ENCODE data around the gene LILRB3. TPM values are rescaled to one million over a fixed set of nuclear protein-coding genes. Genes with fewer than 3 reads are reported as not detected.

LILRB3 gene
- total RNA-seq (2022; extraction: Qiagen RNA extraction; ENCODE audit: low read depth), result 0.07 to 0.24 TPM (median 0.14 TPM) in 4 of 5 replicates, not detected in the other

GRCh38 chr19:54222474-54223276 lies at the start of gene LILRB3:
Gene LILRB3 (minus strand): TSS chr19:54223007. CDS start chr19:54222976, 31 bp downstream.

GRCh38 chr19:54257116-54257480 lies 34.3 kb upstream of the LILRB3 start, which contains the start of gene LILRB5:
Gene LILRB5 (minus strand): TSS chr19:54257273. CDS start chr19:54257193, 80 bp downstream.

GRCh38 chr19:54242646-54243045 lies 19.8 kb upstream of the LILRB3 start, which contains the start of gene LILRA6:
Gene LILRA6 (minus strand): TSS chr19:54242790.

GRCh38 chr19:54191011-54191810 lies 31.6 kb downstream of the LILRB3 start, which contains the start of gene TSEN34:
Gene TSEN34 (plus strand): TSS chr19:54191308. CDS start chr19:54191365, 57 bp downstream.

GRCh38 chr19:54189145-54189734 lies 33.6 kb downstream of the LILRB3 start, which contains the start of gene MBOAT7:
Gene MBOAT7 (minus strand): TSS chr19:54189580. CDS start chr19:54188508, 1,072 bp downstream.

GRCh38 chr19:54172471-54173358 lies 50.1 kb downstream of the LILRB3 start, which contains the start of gene TMC4:
Gene TMC4 (minus strand): TSS chr19:54173160. CDS start chr19:54173117, 43 bp downstream.

Other genes starting within 250 kb of the LILRB3 start
- 7.7 to 12.8 TPM (median 12.1 TPM) in 5 replicates for gene CACNG6, start 231.4 kb downstream of the LILRB3 start, total RNA-seq (2022; extraction: Qiagen RNA extraction; ENCODE audit: low read depth)
- gene VSTM1, start 159.1 kb downstream of the LILRB3 start, total RNA-seq (2022; extraction: Qiagen RNA extraction; ENCODE audit: low read depth), result 0.55 to 0.92 TPM (median 0.78 TPM) in 3 of 5 replicates, not detected in the others
- not detected in 5 replicates for gene TARM1, start 141.6 kb downstream of the LILRB3 start, total RNA-seq (2022; extraction: Qiagen RNA extraction; ENCODE audit: low read depth)
- gene OSCAR, start 122.2 kb downstream of the LILRB3 start, total RNA-seq (2022; extraction: Qiagen RNA extraction; ENCODE audit: low read depth), result 0.25 to 0.41 TPM (median 0.33 TPM) in 5 replicates
- gene NDUFA3, start 120.2 kb downstream of the LILRB3 start, total RNA-seq (2022; extraction: Qiagen RNA extraction; ENCODE audit: low read depth), result 211 to 296 TPM (median 232 TPM) in 5 replicates
- 19.8 to 27.0 TPM (median 21.7 TPM) in 5 replicates for gene TFPT, start 107.3 kb downstream of the LILRB3 start, total RNA-seq (2022; extraction: Qiagen RNA extraction; ENCODE audit: low read depth)
- gene PRPF31, start 107.3 kb downstream of the LILRB3 start, total RNA-seq (2022; extraction: Qiagen RNA extraction; ENCODE audit: low read depth), result 105 to 128 TPM (median 113 TPM) in 5 replicates
- gene CNOT3, start 85.2 kb downstream of the LILRB3 start, total RNA-seq (2022; extraction: Qiagen RNA extraction; ENCODE audit: low read depth), result 51.6 to 72.5 TPM (median 70.4 TPM) in 5 replicates
- 7.9 to 9.8 TPM (median 8.4 TPM) in 5 replicates for gene LENG1, start 63.3 kb downstream of the LILRB3 start, total RNA-seq (2022; extraction: Qiagen RNA extraction; ENCODE audit: low read depth)
- gene TMC4, start 49.8 kb downstream of the LILRB3 start, total RNA-seq (2022; extraction: Qiagen RNA extraction; ENCODE audit: low read depth), result 1.5 to 2.8 TPM (median 1.6 TPM) in 5 replicates
- gene MBOAT7, start 33.4 kb downstream of the LILRB3 start, total RNA-seq (2022; extraction: Qiagen RNA extraction; ENCODE audit: low read depth), result 91.3 to 177 TPM (median 147 TPM) in 5 replicates
- 69.8 to 130 TPM (median 119 TPM) in 5 replicates for gene TSEN34, start 31.7 kb downstream of the LILRB3 start, total RNA-seq (2022; extraction: Qiagen RNA extraction; ENCODE audit: low read depth)
- gene RPS9, start 22.1 kb downstream of the LILRB3 start, total RNA-seq (2022; extraction: Qiagen RNA extraction; ENCODE audit: low read depth), result 1,924 to 2,379 TPM (median 2,180 TPM) in 5 replicates
- gene LILRA6, start 19.8 kb upstream of the LILRB3 start, total RNA-seq (2022; extraction: Qiagen RNA extraction; ENCODE audit: low read depth), result 0.09 TPM in 1 of 5 replicates, not detected in the others
- gene LILRB5, start 34.3 kb upstream of the LILRB3 start, total RNA-seq (2022; extraction: Qiagen RNA extraction; ENCODE audit: low read depth), result 0.04 TPM in 1 of 5 replicates, not detected in the others
- 0.05 to 0.14 TPM (median 0.05 TPM) in 3 of 5 replicates, not detected in the others for gene LILRB2, start 58.1 kb upstream of the LILRB3 start, total RNA-seq (2022; extraction: Qiagen RNA extraction; ENCODE audit: low read depth)
- gene LILRA5, start 90.2 kb upstream of the LILRB3 start, total RNA-seq (2022; extraction: Qiagen RNA extraction; ENCODE audit: low read depth), result not detected in 5 replicates
- gene LILRA4, start 116.2 kb upstream of the LILRB3 start, total RNA-seq (2022; extraction: Qiagen RNA extraction; ENCODE audit: low read depth), result not detected in 5 replicates
- gene LAIR1, start 141.9 kb upstream of the LILRB3 start, total RNA-seq (2022; extraction: Qiagen RNA extraction; ENCODE audit: low read depth), result not detected in 5 replicates
- gene TTYH1, start 192.5 kb upstream of the LILRB3 start, total RNA-seq (2022; extraction: Qiagen RNA extraction; ENCODE audit: low read depth), result 0.08 to 0.15 TPM in 2 of 5 replicates, not detected in the others
- 52.4 to 151 TPM (median 125 TPM) in 5 replicates for gene LENG8, start 226.2 kb upstream of the LILRB3 start, total RNA-seq (2022; extraction: Qiagen RNA extraction; ENCODE audit: low read depth)
- 3.0 to 8.6 TPM (median 7.8 TPM) in 5 replicates for gene LENG9, start 240.8 kb upstream of the LILRB3 start, total RNA-seq (2022; extraction: Qiagen RNA extraction; ENCODE audit: low read depth)

Measured in A549 treated with ZK216348 at 1 μM for 4 hours (cell line).